ENCODE measurements around the gene B4GALT3.

The B4GALT3 gene

GRCh38 chr1:161188381-161188780, 11.1 kb upstream of the B4GALT3 start:
- DNase-seq (ENCODE audit: low read depth in 2 of 2), result no peak

GRCh38 chr1:161187311-161187710, 10.0 kb upstream of the B4GALT3 start:
- no peak for DNase-seq (ENCODE audit: low read depth in 2 of 2)

DNA sequence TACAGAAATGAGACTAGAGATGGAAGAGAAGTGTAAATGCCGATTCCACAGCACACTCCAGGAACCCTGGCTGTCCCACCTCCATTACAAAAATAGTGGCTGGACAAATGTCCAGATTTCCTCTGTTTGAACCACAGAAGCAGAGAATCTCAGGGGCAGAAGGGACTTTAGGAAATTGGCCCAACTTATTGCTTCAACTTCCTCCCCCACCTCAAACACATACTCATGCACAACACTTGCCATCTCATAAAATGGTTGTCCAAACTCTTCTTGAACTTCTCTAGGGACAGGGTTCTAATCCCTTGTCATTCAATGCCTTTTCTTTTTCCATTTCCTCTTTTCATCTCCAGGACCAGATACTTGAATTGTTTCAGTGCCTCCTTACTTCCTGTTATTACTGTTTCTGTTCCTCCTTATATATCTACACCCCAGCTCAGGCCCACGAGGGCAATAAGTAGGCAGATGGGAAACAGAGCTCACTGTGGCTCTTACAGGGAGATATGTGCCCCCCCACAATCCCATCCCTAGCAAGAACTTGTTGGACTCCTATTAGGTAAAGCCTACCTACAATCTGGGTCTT, 8.5 kb upstream of the B4GALT3 start:
- no peak for DNase-seq (ENCODE audit: low read depth in 2 of 2)

DNA sequence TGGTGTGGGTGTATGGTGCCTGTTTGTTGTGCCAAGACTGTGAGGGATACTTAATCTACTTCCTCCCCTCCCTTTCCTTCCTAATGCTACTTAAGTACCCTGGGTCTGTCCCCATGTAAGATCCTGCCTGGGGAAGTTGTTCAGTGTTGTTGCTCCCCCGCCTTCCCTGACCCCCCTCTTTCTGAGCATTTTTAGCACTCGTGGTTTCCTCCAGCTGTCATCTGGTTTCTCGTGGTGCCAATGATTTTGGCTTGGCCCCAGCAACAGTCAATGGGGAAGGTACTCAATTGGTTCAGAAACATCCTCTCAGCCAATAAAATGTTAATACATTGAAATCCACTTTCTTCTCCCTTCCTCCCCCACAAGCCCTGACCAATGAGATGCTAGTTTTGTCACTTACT, 8.0 kb upstream of the B4GALT3 start:
- DNase-seq (ENCODE audit: low read depth in 2 of 2), result peak; percentile 48 to 56

GRCh38 chr1:161182214-161182613, 4.9 kb upstream of the B4GALT3 start:
- DNase-seq (ENCODE audit: low read depth in 2 of 2), result peak in 1 of 2 donors; percentile 48

GRCh38 chr1:161180639-161181038, 3.3 kb upstream of the B4GALT3 start:
- DNase-seq (ENCODE audit: low read depth in 2 of 2), result no peak

DNA sequence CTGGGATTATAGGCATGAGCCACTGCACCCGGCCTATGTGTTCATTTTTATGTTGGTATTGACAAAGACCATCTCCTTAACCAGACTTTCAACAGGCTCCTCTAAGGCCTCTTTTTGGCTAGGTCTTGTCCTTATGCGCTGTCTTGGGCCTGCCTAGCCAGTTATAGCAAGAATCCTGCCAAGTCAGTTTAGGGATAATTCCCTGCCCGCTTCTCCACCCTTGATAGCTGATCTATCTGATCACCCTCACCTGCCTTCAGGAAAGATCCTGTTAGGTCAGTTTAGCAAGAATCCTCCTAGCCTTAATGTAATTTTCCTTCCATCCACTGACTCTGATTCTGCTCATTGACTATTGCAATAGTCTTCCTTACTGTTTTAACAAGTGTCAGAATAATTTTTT, 2.4 kb upstream of the B4GALT3 start:
- no peak for DNase-seq (ENCODE audit: low read depth in 2 of 2)

DNA sequence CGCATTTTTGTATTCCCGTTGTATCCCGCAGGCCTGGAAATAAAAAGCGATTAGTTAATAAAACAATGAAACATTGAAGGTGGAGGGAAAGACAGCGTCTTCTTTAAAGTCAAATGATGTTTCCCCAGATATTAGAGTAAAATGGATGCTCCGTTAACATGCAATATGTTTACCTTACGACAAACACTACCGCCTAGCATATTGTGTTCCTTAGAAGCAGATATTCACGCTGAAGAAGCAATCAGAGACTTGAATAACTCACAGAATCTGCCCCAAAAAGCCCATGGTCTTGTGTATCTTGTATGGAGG, 583 bp upstream of the B4GALT3 start:
- no peak for DNase-seq (ENCODE audit: low read depth in 2 of 2)

DNA sequence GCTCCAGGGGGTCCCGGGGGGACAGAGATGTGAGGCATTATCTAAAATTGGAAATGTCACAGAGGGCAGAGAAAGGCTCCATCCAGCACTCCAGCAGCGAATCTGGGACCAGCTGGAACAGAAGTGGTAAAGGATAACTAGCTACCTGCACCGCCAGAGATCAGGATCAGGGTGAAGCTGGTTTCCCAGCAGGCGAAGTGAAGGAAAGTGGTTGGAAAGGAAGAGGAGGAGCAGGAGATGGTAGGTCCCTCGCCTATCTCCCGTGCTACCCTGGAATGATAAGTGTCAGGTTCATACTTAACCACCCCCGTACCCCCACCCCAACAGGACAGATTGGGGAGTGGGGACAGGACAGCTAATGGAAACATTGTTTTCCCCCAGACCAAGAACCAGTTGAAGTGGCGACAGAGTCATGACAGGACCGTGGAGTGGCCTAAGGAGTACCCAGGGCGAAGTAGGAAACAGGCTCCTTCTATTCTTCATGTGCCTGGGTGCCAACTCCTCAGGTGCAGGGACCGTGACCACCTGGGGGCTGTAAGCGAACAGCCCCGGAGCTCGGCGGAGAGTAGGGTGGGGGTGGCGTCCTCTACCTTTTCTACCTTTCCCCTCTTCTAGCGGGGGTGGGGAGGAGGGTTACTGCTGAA, 717 bp downstream of the B4GALT3 start:
- DNase-seq (ENCODE audit: low read depth in 2 of 2), result no peak

GRCh38 chr1:161175771-161176453, 1.4 kb downstream of the B4GALT3 start:
- no peak for DNase-seq (ENCODE audit: low read depth in 2 of 2)

DNA sequence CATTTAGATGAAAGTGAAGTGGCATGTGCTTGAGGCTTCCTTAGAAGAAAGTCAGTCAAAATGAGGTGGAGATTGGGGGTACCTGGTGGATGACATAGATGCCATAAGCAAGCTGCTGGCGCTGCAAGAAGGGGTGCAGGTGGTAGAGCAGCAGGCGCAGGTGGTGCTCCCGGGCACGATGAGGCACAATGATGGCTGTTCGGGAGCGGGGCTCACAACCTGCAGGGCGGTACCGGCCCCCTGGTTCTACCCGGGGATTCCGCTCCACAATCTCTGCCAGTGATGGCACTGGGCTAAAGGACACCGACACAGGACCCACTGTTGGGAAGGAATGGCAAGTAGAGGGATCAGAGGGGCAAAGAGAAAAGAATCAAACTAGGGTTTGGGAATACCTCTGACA, 2.4 kb downstream of the B4GALT3 start:
- no peak for DNase-seq (ENCODE audit: low read depth in 2 of 2)

GRCh38 chr1:161173711-161174110, 3.6 kb downstream of the B4GALT3 start:
- DNase-seq (ENCODE audit: low read depth in 2 of 2), result no peak

- DNase-seq (ENCODE audit: low read depth in 2 of 2), result no peak
Observed at GRCh38 chr1:161172776-161173376, 4.4 kb downstream of the B4GALT3 start.

DNA sequence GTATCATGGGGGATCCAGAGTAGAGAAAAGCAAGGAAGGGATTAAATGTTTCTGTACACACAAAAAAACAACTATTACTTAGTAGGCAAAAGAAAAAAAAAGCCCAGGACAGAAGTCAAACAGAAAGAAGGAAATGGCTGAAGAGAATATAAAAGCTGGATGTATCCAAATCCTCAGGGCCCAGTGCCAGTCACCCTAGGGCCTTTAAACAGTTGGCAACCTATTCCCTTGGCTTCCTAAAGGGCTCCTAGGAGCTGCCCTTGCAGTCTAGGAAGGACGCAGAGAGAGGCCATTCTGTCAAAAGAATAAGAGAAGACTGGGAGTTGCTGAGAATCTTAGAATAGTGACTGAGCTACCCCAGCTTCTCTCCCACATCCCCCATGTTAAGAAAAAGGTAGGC, 5.0 kb downstream of the B4GALT3 start:
- no peak for DNase-seq (ENCODE audit: low read depth in 2 of 2)

DNA sequence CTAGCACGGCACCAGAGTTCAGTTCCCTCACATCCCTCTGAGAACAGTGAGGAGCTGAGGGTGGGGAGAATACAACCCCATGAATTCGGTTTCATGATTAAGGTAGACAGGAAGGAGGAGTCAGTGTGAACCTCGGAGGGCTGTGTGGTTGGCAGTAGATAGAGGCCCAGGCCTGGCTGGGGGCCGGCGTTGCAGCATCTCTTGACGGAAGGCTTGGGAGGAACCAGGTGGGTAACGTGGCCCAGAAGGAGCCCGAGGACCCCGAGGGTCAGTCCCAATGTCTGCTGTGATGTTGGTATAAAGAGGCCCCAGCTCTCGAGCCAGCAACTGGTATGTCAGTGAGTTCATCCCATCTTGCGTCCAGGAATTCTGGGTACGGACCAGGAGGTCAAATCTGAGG, 5.6 kb downstream of the B4GALT3 start:
- DNase-seq (ENCODE audit: low read depth in 2 of 2), result no peak

GRCh38 chr1:161171191-161171590, 6.1 kb downstream of the B4GALT3 start:
- DNase-seq (ENCODE audit: low read depth in 2 of 2), result no peak

DNA sequence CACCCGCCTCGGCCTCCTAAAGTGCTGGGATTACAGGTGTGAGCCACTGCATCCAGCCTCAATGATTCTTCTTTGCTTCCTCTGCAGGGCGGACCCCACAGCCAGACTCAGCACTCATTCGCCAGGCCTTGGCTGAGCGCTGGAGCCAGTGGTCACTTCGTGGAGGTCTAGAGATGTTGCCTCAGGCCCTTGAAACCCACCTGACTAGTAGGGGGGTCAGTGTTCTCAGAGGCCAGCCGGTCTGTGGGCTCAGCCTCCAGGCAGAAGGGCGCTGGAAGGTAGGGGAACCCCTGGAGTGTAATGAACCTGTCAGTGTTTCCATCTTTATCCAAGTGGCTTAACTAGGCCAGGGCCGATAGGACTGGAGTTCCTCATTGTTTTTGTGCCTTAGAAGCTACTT, 8.4 kb downstream of the B4GALT3 start:
- no peak for DNase-seq (ENCODE audit: low read depth in 2 of 2)

DNA sequence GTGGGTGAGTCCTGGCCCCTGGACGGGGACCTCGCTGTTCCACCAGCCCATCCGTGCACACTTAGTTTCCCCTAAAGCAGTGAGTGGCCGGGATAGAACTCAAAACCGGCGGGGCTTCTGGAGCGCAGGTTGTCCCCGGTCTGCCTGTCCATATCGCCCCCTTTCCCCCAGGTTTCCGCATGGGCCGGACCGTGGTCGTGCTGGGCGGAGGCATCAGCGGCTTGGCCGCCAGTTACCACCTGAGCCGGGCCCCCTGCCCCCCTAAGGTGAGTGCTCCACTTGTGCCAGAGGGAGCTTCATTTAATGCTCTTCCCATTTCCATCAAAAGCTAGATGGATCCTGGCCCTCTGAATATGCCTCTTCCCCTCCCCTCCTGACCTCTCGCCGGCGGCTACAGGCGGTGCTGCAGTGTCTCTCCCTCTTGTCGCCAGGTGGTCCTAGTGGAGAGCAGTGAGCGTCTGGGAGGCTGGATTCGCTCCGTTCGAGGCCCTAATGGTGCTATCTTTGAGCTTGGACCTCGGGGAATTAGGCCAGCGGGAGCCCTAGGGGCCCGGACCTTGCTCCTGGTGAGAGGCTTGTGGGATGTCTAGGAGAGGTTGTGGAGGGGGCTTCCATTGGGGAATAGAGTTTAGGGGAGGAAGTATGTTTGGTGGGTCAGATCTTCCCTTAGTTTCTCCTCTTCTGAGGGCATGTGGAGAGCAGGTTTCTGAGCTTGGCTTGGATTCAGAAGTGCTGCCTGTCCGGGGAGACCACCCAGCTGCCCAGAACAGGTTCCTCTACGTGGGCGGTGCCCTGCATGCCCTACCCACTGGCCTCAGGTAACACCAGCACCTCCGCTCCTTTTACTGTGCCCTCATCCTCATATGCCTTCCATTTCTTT, 10.4 kb downstream of the B4GALT3 start:
- DNase-seq (ENCODE audit: low read depth in 2 of 2), result no peak

- peak; percentile 91 for DNase-seq (ENCODE audit: low read depth in 2 of 2)
Observed at GRCh38 chr1:161165742-161166668, 11.3 kb downstream of the B4GALT3 start, which contains the start of gene PPOX. Gene PPOX (plus strand): TSS chr1:161166426. CDS start chr1:161166848, 422 bp downstream.

DNA sequence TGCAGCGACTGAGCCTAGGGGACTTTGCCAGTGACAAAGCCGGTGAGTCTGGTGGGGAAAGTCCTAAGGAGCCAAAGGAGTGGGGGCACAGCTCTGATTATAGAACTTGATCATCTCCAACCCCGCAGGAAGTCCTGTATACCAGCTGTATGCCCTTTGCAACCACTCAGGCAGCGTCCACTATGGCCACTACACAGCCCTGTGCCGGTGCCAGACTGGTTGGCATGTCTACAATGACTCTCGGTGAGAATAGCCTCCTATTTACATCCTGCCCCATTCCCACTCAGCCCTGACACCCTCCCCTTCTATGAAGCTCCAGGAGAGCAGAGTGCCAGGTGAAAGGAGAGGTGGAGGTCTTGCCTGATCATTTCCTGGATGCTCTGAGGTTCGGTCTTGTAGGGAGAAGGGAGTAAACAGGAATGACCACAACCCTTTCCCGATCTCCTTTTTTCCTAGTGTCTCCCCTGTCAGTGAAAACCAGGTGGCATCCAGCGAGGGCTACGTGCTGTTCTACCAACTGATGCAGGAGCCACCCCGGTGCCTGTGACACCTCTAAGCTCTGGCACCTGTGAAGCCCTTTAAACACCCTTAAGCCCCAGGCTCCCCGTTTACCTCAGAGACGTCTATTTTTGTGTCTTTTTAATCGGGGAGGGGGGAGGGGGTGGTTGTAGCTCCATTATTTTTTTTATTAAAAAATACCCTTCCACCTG, 12.3 kb downstream of the B4GALT3 start:
- DNase-seq (ENCODE audit: low read depth in 2 of 2), result no peak
